Stimulated activated CD4-positive, alpha-beta T cell treated with anti-CD3 and anti-CD28 coated beads, Interleukin-15, amount 100 ng/mL, for 1 hour (primary cell): ENCODE measurements around the gene CD300LF.

Experiments used
- DNase-seq, 2 donors: peaks; one replicate each; pipeline ENCODE4 v3.0.0-alpha.2; 2020; ENCODE audit warnings: low read depth in 1 of 2, low spot score in 1 of 2

The CD300LF gene

DNA sequence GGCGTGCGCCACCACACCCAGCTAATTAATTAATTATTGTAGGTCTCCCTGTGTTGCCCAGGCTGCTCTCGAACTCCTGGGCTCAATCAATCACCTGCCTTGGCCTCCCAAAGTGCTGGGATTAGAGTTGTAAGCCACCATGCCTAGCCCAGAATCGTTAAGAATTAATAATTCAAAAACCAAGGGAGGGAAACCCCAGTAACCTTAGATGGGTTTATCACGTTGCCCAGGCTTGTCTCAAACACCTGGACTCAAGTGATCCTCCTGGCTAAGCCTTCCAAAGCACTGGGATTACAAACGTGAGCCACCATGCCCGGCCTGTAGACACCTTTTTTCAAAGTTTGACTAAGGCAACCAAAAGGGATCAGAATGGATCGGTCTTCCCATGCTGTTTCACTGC is 21.6 kb downstream of the CD300LF start:
- DNase-seq = no peak

GRCh38 chr17:74690409-74690825 is 22.3 kb downstream of the CD300LF start:
- DNase-seq = no peak

DNA sequence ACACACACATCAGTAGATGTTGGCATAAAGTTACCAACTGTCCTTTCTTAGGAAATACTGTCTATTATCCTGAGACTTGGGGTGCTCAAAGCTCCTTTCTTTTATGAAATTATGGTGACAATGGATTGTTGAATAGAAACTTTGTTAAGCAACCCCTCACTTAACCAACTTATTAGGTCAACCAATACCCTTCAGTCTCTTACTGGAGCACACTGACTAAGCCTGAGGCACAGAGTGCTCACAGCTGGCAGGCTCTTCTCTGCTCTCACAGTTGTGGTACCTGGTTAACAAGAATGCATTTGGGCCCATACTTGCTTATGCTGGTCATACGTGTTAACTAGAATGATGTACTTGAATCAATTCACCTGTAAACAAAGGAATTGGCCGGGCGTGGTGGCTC is 24.8 kb downstream of the CD300LF start:
- no peak for DNase-seq

DNA sequence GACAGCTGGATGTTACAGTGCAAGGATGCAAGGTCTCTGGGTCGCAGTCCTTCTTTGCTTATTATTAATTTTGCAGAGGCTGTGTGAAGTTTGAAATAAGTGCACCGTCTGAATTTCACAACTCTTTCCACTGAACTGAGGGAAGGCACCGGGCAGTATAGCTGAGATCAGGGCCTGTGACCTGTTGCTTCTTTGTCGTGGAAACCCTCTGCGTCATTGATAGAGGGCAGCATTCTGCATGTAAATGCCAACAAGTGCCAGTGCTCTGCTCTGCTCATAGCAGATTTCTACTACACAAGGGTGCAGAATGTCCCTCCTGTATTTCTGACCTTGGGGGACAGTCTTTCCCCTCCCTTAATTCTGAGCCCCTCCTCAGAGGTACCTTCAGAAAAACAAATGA is 26.0 kb downstream of the CD300LF start:
- no peak for DNase-seq

DNA sequence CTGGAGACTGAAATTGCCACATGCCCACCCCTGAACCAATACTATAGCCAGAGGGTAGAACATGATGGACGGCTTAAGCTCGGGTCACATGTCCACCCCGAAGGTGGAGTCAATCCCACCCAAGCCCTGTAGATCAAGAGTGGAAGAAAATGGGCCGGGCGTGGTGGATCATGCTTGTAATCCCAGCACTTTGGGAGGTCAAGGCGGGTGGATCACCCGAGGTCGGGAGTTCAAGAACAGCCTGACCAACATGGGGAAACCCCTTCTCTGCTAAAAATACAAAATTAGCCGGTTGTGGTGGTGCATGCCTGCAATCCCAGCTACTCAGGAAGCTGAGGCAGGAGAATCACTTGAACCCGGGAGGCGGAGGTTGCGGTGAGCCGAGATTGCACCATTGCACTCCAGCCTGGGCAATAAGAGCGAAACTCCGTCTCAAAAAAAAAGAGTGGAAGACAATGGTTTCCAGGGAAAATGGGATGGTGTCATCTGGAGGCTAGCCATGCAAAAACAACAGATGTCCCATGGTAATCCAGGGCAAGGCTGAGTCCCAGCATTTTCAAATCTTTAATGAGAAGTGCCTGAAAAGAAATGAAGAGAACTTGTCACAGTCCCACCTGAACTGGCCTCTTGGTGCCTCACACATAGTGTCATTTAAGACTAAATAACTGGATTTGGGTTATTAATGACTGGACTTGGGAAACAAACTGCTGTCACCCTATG is 30.1 kb downstream of the CD300LF start:
- no peak for DNase-seq

DNA sequence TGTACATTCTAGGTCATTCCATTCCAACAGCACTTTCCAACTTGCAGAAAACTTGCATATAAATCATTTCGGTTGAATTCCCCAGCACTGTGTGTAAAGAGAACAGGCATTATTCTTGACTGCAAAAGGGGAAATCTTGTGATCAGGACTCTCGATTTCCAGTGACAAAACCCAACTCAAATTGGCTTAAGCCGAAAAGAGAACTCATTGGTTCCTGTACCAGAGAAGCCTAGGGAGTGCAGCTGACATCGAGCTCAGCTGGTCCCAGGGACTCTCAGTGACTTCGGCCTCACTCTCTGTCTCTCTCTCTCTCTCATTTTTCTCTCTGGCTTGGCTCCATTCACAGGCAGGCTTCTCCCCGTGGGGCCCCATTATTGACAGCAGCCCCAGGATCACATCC is 30.7 kb downstream of the CD300LF start:
- DNase-seq = no peak

GRCh38 chr17:74680941-74681340 is 31.8 kb downstream of the CD300LF start:
- no peak for DNase-seq

DNA sequence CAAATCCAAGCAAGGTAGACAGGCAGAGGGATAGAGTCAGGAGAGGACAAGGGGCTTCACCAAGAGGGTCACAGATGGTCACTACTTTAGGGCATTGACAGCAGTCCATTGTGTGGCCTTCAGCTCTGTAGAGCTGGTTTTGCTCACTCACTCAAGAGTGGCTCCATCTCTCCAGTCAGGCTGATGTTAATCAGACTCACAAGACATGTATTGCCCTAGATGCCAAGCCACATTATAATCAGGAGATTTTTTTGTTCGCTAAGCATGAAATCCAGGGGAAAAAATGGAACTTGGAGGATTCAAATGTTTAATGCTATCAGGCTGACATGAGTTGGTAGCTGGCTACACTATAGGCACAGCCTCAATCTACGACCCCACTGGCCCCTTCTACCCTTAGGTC is 32.5 kb downstream of the CD300LF start:
- no peak for DNase-seq

- DNase-seq = no peak
Measured at GRCh38 chr17:74679374-74679773, 33.3 kb downstream of the CD300LF start.

DNA sequence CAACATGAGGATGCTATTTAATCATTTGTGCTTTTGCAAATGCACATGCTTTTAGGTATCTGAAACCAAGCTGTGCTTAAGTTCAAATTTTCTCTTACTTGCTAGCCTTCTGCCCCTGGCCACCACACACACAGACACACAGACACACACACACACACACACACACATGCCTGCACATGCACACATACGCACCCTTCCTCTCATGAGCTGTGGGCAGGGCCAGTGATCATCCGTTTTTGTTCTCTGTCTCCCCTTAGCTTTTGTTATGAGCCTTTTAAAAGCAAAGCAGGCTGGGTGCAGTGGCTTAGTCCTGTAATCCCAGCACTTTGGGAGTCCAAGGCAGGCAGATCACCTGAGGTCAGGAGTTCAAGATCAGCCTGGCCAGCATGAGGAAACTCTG is 34.2 kb downstream of the CD300LF start:
- DNase-seq = no peak

GRCh38 chr17:74677558-74678466 is 34.9 kb downstream of the CD300LF start:
- no peak for DNase-seq

GRCh38 chr17:74671031-74671771 is 41.5 kb downstream of the CD300LF start:
- peak; percentile 41 to 55 for DNase-seq

- DNase-seq = no peak
Measured at GRCh38 chr17:74670329-74670728, 42.4 kb downstream of the CD300LF start.

DNA sequence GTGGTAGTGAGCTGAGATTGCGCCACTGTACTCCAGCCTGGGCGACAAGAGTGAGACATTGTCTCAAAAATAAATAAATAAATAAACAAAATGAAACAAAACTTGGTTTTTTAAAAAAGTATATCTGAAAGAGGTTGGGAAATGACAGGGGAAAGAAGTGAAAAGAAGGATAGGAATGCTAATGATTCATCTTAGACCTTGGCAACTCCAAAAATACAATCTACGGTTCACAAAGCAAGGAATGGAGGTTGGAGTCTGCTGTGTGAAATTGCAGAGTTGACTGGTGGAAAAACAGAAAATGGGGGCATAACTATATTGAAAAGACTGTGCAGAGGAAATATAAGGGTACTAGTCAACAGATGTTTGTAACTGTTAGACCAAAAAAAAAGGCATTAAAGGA is 49.2 kb downstream of the CD300LF start:
- DNase-seq = no peak

GRCh38 chr17:74659889-74660288 is 52.8 kb downstream of the CD300LF start:
- no peak for DNase-seq

DNA sequence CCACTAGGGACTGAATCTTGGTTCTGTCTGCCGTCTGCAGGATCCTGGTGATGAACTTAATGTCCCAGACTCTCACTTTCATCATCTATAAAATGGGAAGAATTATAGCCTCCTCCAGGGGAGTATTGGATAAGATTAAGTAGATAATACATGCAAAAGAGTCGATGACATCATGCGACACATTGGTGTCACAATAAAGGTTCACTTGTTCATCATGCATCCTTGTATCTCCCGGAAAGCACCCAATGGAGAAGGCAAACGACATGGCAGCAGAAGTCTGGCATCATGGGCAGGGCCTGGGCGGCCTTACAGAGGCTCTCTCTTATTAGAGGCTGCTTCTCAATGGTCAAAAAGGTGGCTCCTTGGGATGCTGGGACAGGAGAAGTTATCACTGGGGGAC is 54.1 kb downstream of the CD300LF start:
- no peak for DNase-seq

GRCh38 chr17:74654742-74655141 is 58.0 kb downstream of the CD300LF start:
- no peak for DNase-seq

- DNase-seq = no peak
Measured at GRCh38 chr17:74652020-74652419, 60.7 kb downstream of the CD300LF start.

DNA sequence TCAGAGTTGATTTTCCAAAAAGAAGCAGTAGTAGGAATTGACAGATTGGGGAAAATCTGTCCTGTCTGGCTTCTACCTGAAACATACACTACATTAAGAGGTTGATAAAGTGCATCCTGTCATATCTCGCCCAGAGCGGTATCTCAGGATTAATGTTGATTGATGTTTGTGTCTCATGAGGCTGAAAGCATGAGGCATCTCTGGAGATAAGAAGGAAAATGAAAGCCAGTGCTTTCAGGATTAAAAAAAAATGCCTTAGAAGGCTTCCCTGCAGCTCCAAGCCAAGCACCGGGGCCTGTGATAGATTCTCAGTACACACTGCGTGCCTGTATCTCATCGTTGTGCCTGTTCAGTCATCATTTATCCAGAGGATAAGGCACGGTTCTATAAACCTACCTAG is 62.8 kb downstream of the CD300LF start:
- DNase-seq = no peak

DNA sequence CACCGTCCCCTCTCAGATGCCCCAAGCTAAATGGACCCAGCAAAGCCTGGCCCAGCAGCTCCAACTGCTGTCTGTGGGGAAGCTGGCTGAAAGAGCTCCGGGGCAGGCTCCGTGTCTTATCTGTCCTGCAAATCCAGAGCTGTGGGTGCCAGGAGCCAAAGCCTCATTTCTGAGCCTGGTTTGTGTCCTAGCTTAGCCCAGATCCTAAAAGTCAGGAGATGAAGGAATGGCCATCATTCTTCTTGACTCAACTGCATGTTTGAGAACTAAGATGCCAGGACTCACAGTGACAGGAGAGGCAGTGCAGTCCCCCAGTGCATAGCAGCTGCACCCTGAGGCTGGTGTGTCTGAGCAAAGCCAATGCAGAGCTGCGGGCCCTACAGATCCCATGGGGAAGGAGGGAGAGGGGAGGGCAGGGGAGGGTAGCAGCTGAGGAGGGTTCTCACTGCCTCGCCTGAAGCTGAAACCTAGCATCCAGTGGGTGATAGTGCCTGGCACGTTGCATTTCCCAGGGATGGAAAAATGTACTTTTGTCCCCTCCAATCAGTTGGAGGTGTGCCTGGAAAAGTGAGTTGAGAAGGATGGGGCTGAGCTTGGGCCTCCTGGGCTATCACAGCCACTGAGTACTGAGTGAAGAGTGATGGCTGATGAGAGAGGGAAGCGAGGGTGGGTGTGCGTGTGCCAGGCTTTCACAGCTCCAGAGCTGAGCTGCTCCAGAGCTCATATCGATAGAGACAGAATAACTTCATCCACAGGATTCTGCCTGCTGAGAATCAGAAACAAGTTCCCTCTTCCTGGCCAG is 64.7 kb downstream of the CD300LF start:
- DNase-seq = no peak

DNA sequence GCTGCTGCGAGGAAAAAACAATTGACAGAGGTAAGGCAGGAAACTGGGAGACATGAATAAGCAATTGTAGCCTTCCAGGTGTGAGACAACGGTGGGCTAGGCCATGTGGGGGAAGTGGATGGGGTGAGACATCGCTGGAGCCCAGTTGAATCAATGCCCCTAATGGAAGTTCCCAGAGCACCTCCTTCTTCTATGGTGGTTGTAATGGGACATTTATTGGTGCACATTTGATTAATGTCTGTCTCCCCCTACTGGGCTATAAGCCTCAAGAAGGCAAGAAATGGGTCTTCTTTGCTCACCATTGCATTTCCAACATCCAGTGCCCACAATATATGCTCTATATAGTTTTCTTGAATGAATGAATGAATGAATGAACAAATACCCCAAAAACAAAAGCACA is 66.5 kb downstream of the CD300LF start:
- DNase-seq = no peak
